ENCODE results near the gene ZNF334.

ZNF334 gene

DNA sequence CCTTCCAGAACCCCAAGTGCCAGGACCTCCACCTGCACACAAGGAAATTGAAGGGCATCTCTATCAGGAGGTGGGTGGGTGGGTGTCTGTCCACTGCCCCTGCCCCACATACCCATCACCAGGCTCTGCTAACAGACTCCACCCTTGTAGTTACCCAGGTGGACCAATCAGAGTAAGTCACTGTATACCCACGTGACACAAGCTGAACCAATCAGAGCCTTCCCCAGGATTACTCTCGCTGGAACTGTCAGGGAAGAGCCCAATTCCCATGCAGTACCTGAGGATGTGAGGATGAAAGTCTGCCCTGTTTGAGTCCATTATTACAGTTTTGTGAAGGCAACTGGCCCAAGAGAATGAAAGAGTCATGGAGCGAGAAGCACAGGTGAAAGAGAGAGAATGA lies 32.9 kb upstream of the ZNF334 start:
- in situ Hi-C loops (cut with HindIII; ENCODE audit: low sequenced_read_pairs) = no loop called here

DNA sequence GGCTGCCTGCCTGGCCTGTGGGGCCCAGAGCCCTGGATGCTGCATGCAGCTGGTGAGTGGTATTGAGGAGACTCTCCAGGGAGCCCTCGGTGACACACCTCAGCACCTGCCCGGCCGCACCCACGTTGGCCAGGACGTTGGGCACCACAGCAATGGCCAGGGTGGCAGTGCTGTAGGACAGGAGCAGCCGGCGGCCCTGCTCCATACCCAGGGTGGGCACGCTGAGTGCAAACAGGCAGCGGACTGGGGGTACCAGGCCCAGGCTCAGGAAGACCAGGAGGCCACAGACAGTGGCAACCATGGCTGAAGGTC lies 32.4 kb upstream of the ZNF334 start:
- in situ Hi-C loops (cut with HindIII; ENCODE audit: low sequenced_read_pairs) = no loop called here

DNA sequence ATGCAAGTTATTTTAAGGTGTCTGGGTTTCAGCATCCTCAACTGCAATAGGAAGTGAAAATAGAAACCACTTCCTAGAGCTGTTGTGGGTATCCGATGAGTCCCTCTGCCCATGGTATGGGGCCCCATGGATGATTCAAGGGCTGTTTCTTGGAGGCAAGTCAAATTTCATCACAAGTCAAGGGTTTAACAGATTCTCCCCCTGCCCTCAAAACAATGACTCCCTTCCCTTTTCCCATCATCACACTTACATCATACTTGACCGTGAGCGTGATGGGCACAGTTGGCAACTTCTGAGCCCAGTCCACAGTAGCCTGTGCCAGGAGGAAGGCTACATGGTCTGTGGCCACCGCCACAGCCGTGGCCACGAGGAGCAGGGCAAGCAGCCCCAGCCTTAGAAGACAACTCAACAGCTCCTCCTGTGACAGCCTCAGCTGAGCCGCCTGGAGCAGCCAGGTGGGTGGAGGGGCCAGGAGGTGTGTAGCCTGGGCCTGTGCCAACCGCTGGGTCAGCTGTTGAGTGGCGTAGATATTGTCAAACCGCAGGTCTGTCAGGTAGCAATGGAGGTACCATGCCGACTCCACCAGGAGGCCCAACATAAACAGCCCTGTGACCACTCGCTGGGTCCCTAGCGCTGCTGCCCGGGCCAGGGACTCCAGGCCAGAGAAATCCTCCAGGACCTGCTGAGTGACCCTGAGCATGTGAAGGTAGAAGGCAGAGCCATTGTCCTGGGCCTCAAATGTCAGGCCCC lies 31.9 kb upstream of the ZNF334 start:
- in situ Hi-C loops (cut with HindIII; ENCODE audit: low sequenced_read_pairs) = no loop called here

- in situ Hi-C loops (cut with HindIII; ENCODE audit: low sequenced_read_pairs) = no loop called here
Measured at GRCh38 chr20:46544576-46544975, 31.2 kb upstream of the ZNF334 start.

DNA sequence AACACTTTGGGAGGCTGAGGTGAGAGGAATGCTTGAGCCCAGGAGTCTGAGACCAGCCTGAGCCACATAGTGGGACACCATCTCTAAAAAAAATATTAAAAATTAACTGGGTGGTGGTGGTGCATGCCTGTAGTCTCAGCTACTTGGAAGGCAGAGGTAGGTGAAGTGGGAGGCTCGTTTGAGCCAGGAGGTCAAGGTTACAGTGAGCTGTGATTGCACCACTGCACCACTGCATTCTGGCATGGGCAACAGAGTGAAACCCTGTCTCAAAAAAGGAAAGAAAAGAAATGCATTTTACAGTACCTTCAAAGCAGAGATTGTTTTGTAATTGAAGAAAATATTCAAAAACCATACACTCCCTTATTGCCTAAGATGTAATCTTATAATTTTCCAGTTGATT lies 30.6 kb upstream of the ZNF334 start:
- in situ Hi-C loops (cut with HindIII; ENCODE audit: low sequenced_read_pairs) = no loop called here

- in situ Hi-C loops (cut with HindIII; ENCODE audit: low sequenced_read_pairs) = no loop called here
Measured at GRCh38 chr20:46543033-46543432, 29.7 kb upstream of the ZNF334 start.

DNA sequence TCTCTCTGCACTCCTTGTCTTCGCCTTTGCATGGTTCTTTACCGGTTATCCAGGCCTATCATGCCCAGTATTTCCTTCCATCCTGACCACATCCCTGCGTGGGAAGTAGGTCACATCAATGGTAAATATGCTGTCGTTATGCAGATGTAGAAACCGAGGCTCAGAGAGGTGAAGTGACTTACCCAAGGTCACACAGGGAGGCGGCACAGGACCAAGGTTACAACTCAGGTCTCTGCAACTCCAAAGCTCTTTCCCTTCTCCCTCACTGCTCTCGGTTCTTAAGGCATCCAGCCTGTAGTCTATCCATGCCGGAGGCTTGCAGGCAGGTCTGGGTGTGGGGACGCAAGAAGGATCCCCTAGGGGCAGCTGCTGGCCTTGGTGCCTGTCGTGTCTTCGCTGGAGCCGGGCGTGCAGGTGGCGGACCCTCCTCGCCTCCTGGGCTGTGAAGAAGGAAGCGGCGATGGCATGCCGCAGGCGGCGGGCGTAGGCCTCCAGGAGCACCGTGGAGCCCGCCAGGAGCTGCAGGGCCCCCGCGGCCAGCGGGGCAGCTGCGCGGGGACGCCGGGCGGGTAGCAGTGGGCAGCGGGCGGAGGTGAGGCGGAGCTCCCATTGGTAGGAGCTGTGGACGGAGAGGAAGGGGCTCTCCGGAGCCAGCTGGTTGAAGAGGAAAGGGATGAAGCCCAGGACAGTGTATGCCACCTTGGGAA lies 28.0 kb upstream of the ZNF334 start:
- in situ Hi-C loops (cut with HindIII; ENCODE audit: low sequenced_read_pairs) = no loop called here

GRCh38 chr20:46539113-46539512 lies 25.8 kb upstream of the ZNF334 start:
- in situ Hi-C loops (cut with HindIII; ENCODE audit: low sequenced_read_pairs) = no loop called here

DNA sequence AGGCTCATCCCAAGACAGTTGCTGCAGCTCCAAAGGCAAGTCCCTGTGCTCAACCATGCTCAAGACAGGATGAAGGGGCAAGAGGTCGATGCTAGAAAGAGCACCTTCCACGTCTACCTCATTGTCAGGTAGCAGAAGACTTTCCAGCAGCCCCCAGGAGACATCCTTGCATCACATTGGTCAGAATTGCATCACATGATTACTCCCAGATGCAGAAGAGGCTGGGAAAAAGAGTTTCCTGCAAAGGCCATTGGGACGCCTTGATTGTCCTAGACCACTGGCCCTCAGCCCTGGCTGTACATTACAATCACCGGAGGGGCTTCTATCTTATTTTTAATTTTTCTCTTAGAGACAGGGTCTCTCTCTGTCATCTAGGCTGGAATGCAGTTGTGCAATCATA lies 17.3 kb upstream of the ZNF334 start:
- in situ Hi-C loops (cut with HindIII; ENCODE audit: low sequenced_read_pairs) = no loop called here

DNA sequence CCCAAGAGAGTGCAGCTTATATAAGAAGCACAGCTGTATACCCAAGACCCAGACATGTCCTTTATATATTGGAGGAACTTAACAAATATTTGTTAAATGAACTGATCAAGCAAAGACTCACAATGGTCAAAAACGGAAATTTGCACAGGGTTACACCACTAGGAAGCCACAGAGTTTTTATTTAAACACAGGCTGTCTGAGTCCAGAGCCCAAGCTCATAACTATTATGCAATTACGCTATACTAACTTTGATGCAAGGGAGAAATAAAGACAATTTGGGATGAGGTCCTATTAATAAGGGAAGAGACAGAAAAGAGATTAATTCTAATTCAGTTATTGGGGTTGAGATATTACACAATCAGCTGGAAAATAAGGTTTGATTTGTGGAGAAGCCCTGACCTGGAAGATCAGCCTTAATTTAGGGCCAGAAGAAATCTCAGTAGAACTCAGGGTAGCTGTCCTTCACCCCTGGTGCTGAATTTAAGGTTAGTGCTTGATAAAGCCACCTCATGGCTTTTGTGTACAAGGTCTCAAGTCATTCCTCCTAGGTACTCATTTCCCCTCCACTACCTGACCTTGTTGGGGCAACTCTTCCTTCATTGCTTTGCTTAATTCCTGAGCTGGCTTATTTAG lies 10.5 kb upstream of the ZNF334 start:
- in situ Hi-C loops (cut with HindIII; ENCODE audit: low sequenced_read_pairs) = no loop called here

DNA sequence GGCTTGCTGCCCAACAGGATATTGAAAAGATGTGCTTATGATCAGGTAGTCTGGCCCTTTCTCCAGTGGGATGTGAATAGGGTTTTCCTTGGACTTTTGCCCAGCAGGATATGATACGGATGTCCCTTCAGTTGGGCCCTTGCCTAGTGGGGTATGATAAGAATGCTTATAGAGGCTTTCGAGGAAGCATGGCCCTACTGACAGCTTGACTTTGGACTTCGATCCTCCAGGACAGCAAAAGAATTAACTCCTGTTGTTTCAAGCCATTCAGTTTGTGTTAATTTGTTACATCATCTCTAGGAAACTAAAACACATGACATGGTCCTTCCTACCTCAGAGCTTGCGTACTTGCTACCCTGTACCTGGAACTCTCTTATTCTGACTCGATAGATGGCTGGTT lies 9.7 kb upstream of the ZNF334 start:
- in situ Hi-C loops (cut with HindIII; ENCODE audit: low sequenced_read_pairs) = no loop called here

DNA sequence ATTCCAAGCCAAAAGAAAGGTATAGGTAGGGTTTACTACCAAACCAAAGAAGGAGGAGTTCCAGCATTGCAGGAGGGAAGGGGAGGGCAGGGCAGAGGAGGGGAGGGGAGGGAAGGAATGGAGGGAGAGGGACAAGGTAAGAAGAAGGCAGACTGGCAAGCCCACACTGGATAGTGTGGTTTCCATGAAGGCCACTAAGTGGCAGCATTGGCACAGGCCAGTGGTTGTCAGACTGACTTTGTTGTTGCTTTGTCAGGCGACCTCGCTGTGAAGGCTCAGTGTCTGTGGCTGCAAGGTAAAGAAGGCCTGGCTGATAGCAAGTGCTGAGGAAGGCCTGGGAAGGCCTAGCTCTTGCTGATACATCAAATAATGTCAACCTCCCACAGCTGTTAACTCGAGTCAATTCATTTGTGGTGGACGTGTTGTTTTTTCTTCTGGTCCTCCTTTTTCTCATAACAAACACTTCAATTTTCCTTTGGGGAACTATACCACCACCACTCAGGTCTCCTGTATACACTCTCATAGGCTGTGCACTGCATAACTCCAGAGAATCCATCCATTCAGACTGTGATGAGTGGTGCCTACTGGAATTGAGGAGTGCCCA lies 7.7 kb upstream of the ZNF334 start:
- in situ Hi-C loops (cut with HindIII; ENCODE audit: low sequenced_read_pairs) = no loop called here

DNA sequence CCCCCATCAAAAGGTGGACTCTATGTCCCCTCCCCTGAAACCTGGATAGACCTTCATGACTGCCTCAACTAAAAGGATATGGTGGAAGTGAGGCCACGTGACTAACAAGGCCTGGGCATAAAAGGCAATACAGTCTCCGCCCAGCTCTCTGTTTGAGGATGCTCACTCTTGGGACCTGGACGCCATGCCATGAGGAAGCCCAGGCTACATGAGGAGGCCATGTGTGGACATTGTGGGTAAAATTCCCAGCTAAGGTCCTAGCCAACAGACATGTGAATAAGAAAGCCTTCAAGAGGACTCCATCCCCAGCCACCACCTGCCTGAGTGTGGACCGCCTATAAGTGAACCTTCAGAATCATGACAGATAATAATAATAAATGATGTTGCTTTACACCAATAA lies 7.2 kb upstream of the ZNF334 start:
- in situ Hi-C loops (cut with HindIII; ENCODE audit: low sequenced_read_pairs) = no loop called here

DNA sequence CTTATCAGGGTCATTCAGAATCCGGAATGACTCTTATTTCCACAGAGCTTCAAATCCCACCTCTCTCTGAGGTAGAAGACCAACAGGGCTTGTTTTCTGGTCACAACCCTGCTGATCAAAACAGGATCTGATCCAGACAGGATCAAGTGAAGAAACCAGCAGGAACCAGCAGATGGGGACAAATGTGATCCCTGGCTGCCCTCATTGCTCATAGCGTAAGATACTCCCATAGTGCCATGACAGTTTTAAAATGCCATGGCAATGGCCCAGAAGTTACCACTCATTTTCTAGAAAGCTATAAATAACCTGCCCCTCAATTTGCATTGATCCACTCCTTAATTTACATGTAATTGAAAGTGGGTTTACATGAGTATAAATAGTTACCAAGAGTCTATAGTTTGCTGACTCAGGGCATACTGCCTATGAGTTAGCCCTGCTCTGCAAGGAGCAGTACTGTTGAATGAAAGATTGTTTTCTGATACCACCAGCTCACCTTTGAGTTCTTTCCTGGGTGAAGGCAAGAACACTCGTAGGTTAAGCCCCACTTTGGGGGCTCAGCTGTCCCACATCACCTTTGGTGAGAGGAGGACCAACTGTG lies 6.2 kb upstream of the ZNF334 start:
- in situ Hi-C loops (cut with HindIII; ENCODE audit: low sequenced_read_pairs) = no loop called here

DNA sequence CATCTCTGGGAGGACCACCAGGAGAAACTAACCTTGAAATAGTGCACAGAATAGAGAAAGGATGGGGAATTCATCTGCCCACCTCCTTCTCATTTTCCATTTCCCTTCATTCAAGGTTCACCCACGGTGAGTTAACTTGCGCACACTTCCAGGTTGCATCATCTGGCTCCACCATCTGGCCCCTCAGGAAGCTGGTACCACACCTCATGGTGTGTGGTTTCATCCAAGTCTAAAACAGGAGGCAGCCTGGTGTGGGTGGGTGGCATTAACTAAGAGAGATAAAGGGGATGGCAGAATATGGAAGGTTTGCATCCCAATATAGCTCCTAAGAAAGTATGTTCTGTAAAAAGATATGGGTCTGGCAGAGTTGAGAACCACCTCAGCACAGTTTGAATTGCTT lies 3.8 kb downstream of the ZNF334 start:
- in situ Hi-C loops (cut with HindIII; ENCODE audit: low sequenced_read_pairs) = no loop called here

- in situ Hi-C loops (cut with HindIII; ENCODE audit: low sequenced_read_pairs) = no loop called here
Measured at GRCh38 chr20:46507760-46508407, 5.5 kb downstream of the ZNF334 start.

GRCh38 chr20:46505506-46505905 lies 7.9 kb downstream of the ZNF334 start:
- in situ Hi-C loops (cut with HindIII; ENCODE audit: low sequenced_read_pairs) = no loop called here

DNA sequence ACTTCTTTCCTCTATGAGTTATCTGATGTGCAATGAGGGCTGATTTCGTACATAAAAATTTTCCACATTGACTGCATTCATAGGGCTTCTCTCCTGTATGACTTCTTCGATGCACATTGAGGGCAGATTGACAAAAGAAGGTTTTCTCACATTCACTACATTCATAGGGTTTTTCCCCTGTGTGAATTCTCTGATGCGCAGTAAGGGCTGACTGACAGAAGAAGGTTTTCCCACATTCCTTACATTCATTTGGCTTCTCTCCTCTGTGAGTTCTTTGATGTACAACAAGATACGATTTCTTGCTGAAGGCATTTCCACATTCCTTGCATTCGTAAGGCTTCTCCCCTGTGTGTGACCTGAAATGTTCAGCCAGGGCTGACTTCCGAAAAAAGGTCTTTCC lies 11.4 kb downstream of the ZNF334 start:
- in situ Hi-C loops (cut with HindIII; ENCODE audit: low sequenced_read_pairs) = no loop called here

DNA sequence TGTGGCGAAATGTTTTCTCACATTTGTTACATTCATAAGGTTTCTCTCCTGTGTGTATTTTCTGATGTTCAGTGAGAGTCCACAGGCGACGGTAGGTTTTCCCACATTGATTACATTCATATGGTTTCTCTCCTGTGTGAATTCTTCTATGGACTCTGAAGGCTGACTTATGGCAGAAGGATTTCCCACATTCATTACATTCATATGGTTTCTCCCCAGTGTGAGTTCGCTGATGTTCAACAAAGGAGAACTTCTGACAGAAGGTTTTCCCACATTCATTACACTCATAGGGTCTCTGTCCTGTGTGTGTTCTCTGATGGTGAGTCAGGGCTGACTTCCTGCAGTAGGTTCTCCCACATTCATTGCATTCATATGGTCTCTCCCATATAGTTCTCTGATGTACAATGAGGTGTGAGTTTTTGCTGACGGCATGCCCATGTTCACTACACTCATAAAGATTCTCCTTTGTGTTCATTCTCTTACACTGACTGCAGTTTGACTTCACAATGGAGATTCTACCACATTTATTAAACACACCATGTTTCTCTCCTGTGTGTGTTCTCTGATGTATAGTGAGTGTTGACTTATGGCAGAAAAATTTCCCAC lies 11.9 kb downstream of the ZNF334 start:
- in situ Hi-C loops (cut with HindIII; ENCODE audit: low sequenced_read_pairs) = no loop called here

GRCh38 chr20:46494077-46494476 lies 19.3 kb downstream of the ZNF334 start:
- in situ Hi-C loops (cut with HindIII; ENCODE audit: low sequenced_read_pairs) = no loop called here

DNA sequence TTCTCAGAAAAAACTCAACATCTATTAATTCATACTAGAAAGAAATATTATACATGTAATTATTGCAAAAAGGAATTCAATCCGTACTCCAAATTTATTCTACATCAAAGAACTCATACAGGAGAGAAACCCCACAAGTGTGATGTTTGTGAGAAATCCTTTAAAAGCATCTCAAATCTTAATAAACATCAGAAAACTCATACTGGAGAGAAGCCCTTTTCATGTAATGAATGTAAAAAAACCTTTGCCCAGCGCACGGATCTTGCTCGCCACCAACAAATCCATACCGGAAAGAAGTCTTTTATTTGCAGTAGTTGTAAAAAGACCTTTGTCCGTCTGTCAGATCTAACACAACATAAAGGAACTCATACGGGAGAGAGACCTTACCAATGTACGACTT lies 22.0 kb downstream of the ZNF334 start:
- in situ Hi-C loops (cut with HindIII; ENCODE audit: low sequenced_read_pairs) = no loop called here
